ENCODE data around the gene DGLUCY. TPM values are rescaled to one million over a fixed set of nuclear protein-coding genes. Genes with fewer than 3 reads are reported as not detected.

Gene DGLUCY
- total and polyA plus RNA-seq, 2 of the 8 experiments (the other 6 are each of a cell fraction or from before 2014, with no cell fraction given) = 24.9 to 31.8 TPM

GRCh38 chr14:91118511-91119068, 4.7 kb downstream of the DGLUCY start:
- ChIA-PET CTCF (ENCODE audit: partially characterized antibody) (interaction anchor here (0.5 to 3.3 kb wide), 5 partner anchors 20 to 1471 kb away, joined by 3 to 22 read pairs (median 3); no protein-coding TSS in a partner anchor), POLR2A (ENCODE audit: partially characterized antibody) (interaction anchor here (0.9 to 2.2 kb wide), 2 partner anchors 11 to 21 kb away, joined by 5 to 7 read pairs; no protein-coding TSS in a partner anchor)
- H2BK12ac ChIP-seq (ENCODE audit: low read depth, low read length) = no peak overlapping the region
- H2BK5ac ChIP-seq (ENCODE audit: low read depth, low read length) = no peak overlapping the region
- peaks cover 0 to 10% (median 0%) of the 10 kb centered on the region in 4 experiments; a peak in 1 of 8 replicates for H3K36me3 ChIP-seq (ENCODE audit: control insufficient read depth in 2 of 4, insufficient read depth in 4 of 4, low read length in 3 of 4)
- H2BK20ac ChIP-seq (ENCODE audit: low read length) = no peak overlapping the region
- H3K18ac ChIP-seq (ENCODE audit: extremely low read depth, low read length) = no peak overlapping the region
- no peak overlapping the region for H4K5ac ChIP-seq (ENCODE audit: insufficient read length, low read depth, low read length)
- H3K9ac ChIP-seq (replicated peaks in 1 of 4; ENCODE audit: extremely low read depth in 1 of 4, low read depth in 3 of 4, low read length in 3 of 4) = no peak overlapping the region
- H3K23ac ChIP-seq (ENCODE audit: insufficient read length) = no peak overlapping the region
- FAIRE-seq (no peak), DNase-seq (ENCODE audit: low read depth in 1 of 2, low spot score in 2 of 2) (no peak)
- no peak overlapping the region for H4K91ac ChIP-seq (replicated peaks; ENCODE audit: insufficient read length, low read length)
- peaks cover 9 to 26% (median 15%) of the 10 kb centered on the region in 4 experiments for H3K4me1 ChIP-seq (replicated peaks in 1 of 4; ENCODE audit: control insufficient read depth in 3 of 4, insufficient read depth in 4 of 4, low read length in 3 of 4)
- H3K27ac ChIP-seq (ENCODE audit: low read depth, low read length) = 0 out of 2 replicates have a peak overlapping the region, but pooled peaks have one; percentile 10
- no peaks in the 10 kb centered on the region for H3K9me3 ChIP-seq (ENCODE audit: insufficient read depth in 2 of 2, low read depth in 1 of 2, low read length in 1 of 2)
- WGBS, 2 experiments (ENCODE audit: extremely low coverage in 1 of 2, insufficient coverage in 1 of 2, insufficient read length in 1 of 2, insufficient replicate concordance in 2 of 2, low coverage in 1 of 2, low lambda C conversion rate in 2 of 2, missing lambda C conversion rate in 1 of 2) = 86% methylated on average over 2 of the region's 2 CpGs; no CpG with 5 or more reads in 1 of the 2 experiments
- H2BK120ac ChIP-seq (replicated peaks; ENCODE audit: low read depth, low read length) = no peak overlapping the region
- TF ChIP-seq SP1 (IDR thresholded peaks at IDR 0.05; ENCODE audit: low read depth, low read length) (peak; percentile 48; the same call in 1 of the 2 replicates), POLR2A (IDR thresholded peaks at IDR 0.05; ENCODE audit: control extremely low read depth in 1 of 2, low read depth in 2 of 2, low read length in 2 of 2) (no peak), EP300 (IDR thresholded peaks at IDR 0.05; ENCODE audit: borderline replicate concordance in 1 of 2, low read depth in 2 of 2, low read length in 2 of 2) (no peak), KDM5A (IDR thresholded peaks at IDR 0.05; ENCODE audit: low read length) (no peak), SIX5 (IDR thresholded peaks at IDR 0.05; ENCODE audit: low read depth, low read length) (no peak), TAF1 (IDR thresholded peaks at IDR 0.05; ENCODE audit: low read depth, low read length) (no peak), SUZ12 (IDR thresholded peaks at IDR 0.05; ENCODE audit: low read length) (no peak), ATF3 (IDR thresholded peaks at IDR 0.05; ENCODE audit: insufficient read depth, low read depth, low read length) (no peak), KDM1A (IDR thresholded peaks at IDR 0.05; ENCODE audit: borderline replicate concordance, low read length) (peak; percentile 16; the same call in 1 of the 2 replicates), TCF12 (IDR thresholded peaks at IDR 0.05; ENCODE audit: low read depth, low read length) (no peak), SAP30 (IDR thresholded peaks at IDR 0.05; ENCODE audit: insufficient read depth, insufficient replicate concordance, low read length) (no peak), SRF (IDR thresholded peaks at IDR 0.05; ENCODE audit: low read depth, low read length) (no peak)
- H3K79me2 ChIP-seq (ENCODE audit: control insufficient read depth in 1 of 2, insufficient read depth in 2 of 2, low read length in 2 of 2) = peaks cover 0 to 15% of the 10 kb centered on the region in 2 experiments; a peak in 1 of 4 replicates
- H2AFZ ChIP-seq (ENCODE audit: low read length) = no peak overlapping the region
- no peak overlapping the region for H3K4me3 ChIP-seq (ENCODE audit: extremely low read depth in 1 of 4, insufficient read depth in 2 of 4, low read depth in 3 of 4, low read length in 4 of 4)
- H3K27me3 ChIP-seq (replicated peaks in 1 of 4; ENCODE audit: control insufficient read depth in 3 of 4, extremely low read depth in 1 of 4, insufficient read depth in 3 of 4, low read length in 3 of 4) = no peaks in the 10 kb centered on the region
- no peaks in the 10 kb centered on the region for H3K79me1 ChIP-seq (ENCODE audit: low read depth, low read length)
- H3K14ac ChIP-seq (ENCODE audit: insufficient read length) = no peak overlapping the region
- H2AK5ac ChIP-seq (ENCODE audit: low read depth, low read length) = no peak overlapping the region
- H3K23me2 ChIP-seq (ENCODE audit: low read depth, low read length) = peaks cover 2% of the 10 kb centered on the region; the same call in 1 of the 2 replicates
- H4K20me1 ChIP-seq (replicated peaks in 1 of 2; ENCODE audit: control insufficient read depth in 1 of 2, insufficient read depth in 2 of 2, low read length in 2 of 2) = no peaks in the 10 kb centered on the region
- H3K4me2 ChIP-seq (ENCODE audit: insufficient read depth in 1 of 2, low read depth in 2 of 2, low read length in 2 of 2) = no peak overlapping the region
- H3K4ac ChIP-seq (replicated peaks; ENCODE audit: insufficient read length, low read depth, low read length) = no peak overlapping the region
- no peak overlapping the region for H2BK15ac ChIP-seq (ENCODE audit: low read length)
- H3K56ac ChIP-seq (replicated peaks; ENCODE audit: insufficient read length, low read depth, low read length) = no peak overlapping the region
- no peak overlapping the region for H4K8ac ChIP-seq (ENCODE audit: extremely low read depth, insufficient read depth, low read length)
